Stimulated activated CD8-positive, alpha-beta memory T cell treated with anti-CD3 and anti-CD28 coated beads, Interleukin-7, amount 100 ng/mL, for 1 hour (primary cell): ENCODE data around the gene UBE2I.
A peak's percentile ranks its signal among the peaks of the same experiment; 100 is the strongest.

Experiments used
- DNase-seq, 2 donors: peaks; one replicate each; pipeline ENCODE4 v3.0.0-alpha.2; 2020; ENCODE audit warnings: low read depth in 2 of 2

The UBE2I gene

GRCh38 chr16:1343428-1344242 lies 34.2 kb downstream of the UBE2I start:
- DNase-seq, result no peak

GRCh38 chr16:1344499-1344898 lies 35.1 kb downstream of the UBE2I start:
- no peak for DNase-seq

DNA sequence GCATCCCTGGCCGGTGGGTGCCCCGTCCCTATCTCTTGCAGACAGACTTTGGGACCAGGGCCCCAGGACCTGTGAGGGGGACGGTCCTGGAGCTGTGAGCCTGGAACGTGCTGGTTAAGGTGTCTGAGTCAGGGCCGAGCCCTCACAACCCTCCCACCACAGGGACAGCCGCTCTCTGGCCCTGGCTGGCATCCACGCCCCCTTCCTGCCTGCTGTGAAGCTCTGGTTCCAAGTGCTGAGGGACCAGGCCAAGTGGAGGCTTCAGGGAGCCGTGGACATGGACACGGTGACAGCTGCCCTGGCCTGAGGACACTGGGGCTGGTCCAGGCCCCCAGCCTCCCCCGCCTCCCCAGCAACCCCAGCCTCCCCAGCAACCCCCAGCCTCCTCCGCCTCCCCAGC lies 35.7 kb downstream of the UBE2I start:
- DNase-seq, result no peak

GRCh38 chr16:1345651-1346421 lies 36.4 kb downstream of the UBE2I start:
- DNase-seq, result no peak

- DNase-seq, result no peak
These were observed 37.2 kb downstream of the UBE2I start for GRCh38 chr16:1346422-1347285.

- DNase-seq, result no peak
These were observed 37.9 kb downstream of the UBE2I start for GRCh38 chr16:1347286-1347855.

- DNase-seq, result no peak
These were observed 38.5 kb downstream of the UBE2I start for GRCh38 chr16:1347962-1348361.

GRCh38 chr16:1348441-1348840 lies 39.0 kb downstream of the UBE2I start:
- no peak for DNase-seq

GRCh38 chr16:1348926-1349325 lies 39.5 kb downstream of the UBE2I start:
- DNase-seq, result no peak

GRCh38 chr16:1349351-1349750 lies 39.9 kb downstream of the UBE2I start:
- no peak for DNase-seq

GRCh38 chr16:1349951-1350350 lies 40.5 kb downstream of the UBE2I start:
- DNase-seq, result no peak

DNA sequence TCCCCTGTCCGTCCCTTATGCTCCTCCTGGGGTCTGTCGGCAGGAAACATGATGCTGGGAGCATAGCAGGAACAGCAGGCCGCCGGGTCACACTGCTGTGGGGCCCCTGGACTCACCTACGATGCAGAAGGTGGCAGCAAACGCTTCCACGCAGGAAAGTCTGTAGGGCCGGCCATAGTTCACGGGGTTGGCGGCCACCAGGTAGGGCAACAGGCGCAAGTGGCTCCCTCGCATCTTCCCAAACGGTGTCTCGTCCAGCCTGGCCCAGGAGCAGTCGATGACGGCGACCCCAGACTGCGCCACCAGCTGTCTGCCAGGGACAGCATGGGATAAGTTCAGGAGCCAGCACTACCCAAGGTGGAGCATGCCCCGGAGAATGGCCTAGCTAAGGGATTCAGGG lies 41.3 kb downstream of the UBE2I start:
- no peak for DNase-seq

GRCh38 chr16:1351215-1351581 lies 41.8 kb downstream of the UBE2I start:
- DNase-seq, result no peak

GRCh38 chr16:1351582-1352362 lies 42.3 kb downstream of the UBE2I start, which contains the start of the genes GNPTG and TSR3:
Gene GNPTG (plus strand): TSS chr16:1351931. CDS start chr16:1351966, 35 bp downstream.
Gene TSR3 (minus strand): TSS chr16:1351878. CDS start chr16:1351804, 74 bp downstream.
- DNase-seq, result peak; percentile 67 to 69

GRCh38 chr16:1354815-1355540 lies 45.5 kb downstream of the UBE2I start:
- DNase-seq, result no peak

- DNase-seq, result no peak
These were observed 46.2 kb downstream of the UBE2I start for GRCh38 chr16:1355591-1355990.

DNA sequence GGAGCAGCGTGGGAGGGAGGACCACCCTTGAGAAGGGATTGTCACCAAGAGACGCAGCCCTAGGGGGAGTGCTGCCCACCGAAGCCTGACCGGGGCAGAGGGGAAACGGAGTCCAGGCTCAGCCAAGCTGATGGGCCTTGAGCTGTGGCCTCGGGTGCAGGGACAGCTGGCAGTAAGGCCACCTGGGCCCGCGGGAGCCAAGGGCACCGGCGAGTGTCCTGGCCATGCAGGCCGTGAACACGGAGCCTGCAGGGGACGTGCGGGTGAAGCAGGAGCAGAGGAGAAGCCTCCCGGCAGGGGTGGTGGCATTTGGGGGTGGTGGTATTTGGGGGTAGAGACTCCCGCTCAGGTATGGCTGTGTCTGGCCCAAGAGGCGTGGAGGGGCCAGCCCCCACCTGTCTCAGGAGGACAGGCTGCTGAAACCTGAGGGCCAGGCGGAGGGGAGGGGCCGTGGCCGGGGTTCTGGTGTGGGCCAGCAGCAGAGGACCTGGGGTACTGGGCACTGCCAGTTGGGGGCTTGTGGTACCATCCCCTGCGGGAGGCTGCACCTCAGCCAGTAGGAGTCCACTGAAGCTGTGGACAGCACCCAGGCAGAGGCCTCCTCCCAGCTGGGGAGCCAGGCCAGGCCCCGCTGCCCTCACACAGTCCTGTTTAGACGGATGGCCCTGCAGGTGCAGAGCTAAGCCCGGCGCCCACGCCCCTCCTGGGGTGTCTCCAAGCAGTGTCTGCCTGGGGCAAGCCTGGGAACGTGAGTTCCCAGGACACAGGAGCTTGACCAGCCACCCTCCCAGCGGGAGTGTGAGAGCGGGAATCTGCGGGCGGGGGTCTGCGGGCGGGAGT lies 46.8 kb downstream of the UBE2I start:
- DNase-seq, result no peak

DNA sequence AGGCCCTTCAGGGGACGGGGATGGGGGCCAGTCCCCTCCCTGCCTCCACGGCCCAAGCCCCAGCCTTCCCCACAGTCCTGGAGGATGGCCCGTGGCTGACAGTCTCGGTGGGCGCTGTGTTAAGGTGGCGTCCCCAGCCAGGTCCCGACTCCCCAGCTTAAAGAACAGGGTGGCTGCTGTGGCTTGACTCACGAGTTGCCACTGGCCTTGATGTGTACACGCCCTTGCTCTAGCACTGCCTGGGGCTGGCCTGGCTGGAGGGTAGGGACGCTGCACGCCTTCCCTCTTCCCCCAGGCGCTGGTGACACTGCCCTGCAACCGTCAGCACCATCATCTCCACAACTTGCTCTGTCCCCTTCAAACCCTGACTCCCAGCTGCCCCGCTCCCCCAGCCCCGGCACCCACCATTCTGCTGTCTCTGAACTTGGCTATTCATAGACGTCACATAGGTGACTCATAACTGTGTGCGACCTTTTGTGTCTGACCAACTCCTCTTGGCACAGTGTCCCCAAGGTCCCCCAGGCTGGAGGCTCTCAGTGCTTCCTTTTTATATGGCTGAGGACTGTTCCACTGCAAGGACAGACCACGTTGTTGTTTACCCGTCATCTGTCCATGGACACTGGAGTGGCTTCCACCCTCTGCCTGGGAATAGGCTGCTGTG lies 48.6 kb downstream of the UBE2I start:
- no peak for DNase-seq
